HG03442 (cell line): Measurements from ENCODE around the gene DEDD.

Source experiments
- ATAC-seq: cut with Tn5 transposase; IDR thresholded peaks from one replicate; pipeline ENCODE4 v1.9.1; 2021; ENCODE audit warnings: mild to moderate bottlenecking, moderate library complexity; ENCODE audit not compliant: unreplicated experiment

DEDD gene

DNA sequence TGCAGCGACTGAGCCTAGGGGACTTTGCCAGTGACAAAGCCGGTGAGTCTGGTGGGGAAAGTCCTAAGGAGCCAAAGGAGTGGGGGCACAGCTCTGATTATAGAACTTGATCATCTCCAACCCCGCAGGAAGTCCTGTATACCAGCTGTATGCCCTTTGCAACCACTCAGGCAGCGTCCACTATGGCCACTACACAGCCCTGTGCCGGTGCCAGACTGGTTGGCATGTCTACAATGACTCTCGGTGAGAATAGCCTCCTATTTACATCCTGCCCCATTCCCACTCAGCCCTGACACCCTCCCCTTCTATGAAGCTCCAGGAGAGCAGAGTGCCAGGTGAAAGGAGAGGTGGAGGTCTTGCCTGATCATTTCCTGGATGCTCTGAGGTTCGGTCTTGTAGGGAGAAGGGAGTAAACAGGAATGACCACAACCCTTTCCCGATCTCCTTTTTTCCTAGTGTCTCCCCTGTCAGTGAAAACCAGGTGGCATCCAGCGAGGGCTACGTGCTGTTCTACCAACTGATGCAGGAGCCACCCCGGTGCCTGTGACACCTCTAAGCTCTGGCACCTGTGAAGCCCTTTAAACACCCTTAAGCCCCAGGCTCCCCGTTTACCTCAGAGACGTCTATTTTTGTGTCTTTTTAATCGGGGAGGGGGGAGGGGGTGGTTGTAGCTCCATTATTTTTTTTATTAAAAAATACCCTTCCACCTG lies 32.6 kb upstream of the DEDD start:
- no peak for ATAC-seq

DNA sequence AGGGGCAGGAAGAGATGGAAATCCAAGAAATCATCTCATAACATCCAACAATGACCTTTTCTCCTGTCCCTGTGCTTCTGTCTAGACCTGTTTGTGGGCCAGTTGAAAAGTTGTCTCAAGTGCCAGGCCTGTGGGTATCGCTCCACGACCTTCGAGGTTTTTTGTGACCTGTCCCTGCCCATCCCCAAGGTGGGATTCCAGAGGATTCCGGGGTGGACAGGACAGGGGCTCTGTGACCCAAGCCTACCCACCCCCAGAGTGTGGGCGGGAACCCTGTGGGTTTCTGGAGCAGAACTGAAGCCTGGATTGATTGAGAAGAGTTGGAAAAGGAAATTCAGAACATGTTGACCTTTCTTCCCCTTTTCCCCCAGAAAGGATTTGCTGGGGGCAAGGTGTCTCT lies 31.3 kb upstream of the DEDD start:
- ATAC-seq = no peak

DNA sequence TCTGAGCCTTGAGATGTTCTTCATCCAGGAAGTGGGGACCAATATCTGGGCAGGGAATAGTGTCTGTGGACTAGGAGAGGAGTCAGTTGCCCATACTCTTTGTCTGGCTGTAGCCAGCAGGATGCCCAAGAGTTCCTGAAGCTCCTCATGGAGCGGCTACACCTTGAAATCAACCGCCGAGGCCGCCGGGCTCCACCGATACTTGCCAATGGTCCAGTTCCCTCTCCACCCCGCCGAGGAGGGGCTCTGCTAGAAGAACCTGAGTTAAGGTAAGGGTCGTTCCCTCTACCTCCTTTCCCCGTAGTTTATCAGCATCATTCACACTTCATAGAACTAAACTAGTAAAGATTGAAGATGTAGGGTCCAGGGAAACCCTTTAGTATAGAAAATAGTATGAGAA lies 30.3 kb upstream of the DEDD start:
- ATAC-seq = no peak

DNA sequence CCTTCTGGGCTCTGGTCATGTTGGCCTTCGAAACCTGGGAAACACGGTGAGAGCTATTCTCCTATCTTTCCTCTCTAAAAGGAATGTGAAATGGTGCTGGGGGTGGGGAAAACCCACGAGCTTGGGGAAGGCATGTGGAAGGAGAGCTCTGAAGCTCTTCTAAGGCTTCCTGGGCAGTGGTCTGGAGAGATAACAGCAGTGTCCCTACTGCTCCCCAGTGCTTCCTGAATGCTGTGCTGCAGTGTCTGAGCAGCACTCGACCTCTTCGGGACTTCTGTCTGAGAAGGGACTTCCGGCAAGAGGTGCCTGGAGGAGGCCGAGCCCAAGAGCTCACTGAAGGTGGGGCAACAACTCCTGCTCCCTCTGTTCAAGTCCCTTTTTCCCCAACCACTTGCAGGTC lies 29.6 kb upstream of the DEDD start:
- ATAC-seq = no peak

DNA sequence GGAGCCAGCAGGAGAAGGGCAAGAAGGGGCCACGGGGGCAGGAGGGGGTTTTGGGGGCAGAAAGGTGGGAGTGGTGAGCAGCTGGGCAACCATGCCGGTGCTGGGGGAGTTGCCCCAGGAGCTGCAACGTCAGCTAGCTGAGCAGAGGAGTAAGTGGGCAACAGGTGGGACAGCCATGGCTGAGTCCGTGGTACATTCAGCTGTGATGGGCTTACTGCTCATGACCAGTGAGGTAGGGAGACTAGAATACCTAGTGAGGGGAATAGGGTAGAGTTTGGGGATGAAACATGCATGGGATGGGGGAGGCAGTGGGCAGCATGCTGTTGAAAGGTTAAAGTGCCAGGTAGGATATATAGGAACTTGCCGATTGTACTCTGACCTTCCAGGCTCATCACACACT lies 29.2 kb upstream of the DEDD start:
- ATAC-seq = no peak

DNA sequence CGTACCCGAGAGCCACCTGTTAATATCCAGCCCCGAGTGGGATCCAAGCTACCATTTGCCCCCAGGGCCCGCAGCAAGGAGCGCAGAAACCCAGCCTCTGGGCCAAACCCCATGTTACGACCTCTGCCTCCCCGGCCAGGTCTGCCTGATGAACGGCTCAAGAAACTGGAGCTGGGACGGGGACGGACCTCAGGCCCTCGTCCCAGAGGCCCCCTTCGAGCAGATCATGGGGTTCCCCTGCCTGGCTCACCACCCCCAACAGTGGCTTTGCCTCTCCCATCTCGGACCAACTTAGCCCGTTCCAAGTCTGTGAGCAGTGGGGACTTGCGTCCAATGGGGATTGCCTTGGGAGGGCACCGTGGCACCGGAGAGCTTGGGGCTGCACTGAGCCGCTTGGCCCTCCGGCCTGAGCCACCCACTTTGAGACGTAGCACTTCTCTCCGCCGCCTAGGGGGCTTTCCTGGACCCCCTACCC lies 28.2 kb upstream of the DEDD start:
- ATAC-seq = no peak

DNA sequence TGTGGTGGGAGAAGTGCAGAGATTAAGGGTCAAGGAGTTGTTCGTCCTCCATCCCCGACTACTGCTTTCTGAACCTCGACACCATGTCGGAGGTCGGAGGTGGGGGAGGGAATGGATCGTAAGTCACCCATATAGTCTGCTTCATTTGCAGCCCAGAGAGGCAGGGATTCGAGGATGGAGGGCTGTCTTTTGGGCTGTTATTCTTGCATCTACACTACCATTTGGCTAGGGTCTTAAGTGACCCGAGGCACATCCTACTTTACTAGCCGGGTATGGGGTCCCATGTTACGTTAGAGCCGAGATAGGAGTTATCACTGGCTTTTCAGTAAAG lies 27.4 kb upstream of the DEDD start:
- ATAC-seq = no peak

DNA sequence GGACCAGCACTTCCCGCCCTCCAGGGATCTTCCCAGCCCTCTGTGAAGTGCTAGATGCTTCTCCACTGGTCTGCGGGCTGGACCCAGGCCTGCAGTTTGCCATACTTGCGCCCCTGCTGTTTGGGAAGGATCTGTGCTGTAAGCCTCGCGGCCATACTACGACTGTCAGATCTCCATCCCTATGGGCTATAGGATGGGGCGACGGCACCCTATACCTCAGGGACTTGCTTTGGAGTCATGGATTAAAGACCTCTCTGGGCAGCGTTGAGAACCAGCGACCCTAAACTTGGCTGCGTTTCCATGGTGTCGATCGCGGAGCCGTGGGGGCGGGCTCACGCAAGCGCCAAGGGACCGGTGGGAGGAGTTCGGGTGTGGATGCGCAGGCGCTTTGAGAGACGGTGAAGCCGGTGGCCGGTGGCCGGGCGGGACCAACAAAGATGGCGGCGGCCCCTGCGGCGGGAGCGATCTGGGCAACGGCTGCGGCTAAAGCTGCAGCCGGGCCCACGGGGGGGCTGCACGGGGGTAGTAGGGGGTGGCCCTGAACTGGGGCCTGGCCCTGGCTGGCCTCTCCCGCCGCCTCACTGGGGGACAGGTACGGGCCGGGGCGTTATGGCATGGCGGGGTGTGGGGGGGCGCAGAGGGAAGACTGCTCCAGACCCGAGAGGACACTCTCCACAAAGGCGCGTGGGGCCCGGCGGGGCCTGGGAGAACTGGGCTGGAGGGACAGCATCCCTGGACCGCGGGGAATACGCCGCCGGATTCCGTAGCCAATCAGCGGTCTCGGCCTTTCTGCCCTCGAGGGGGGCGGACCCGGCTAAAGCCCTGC lies 26.8 kb upstream of the DEDD start, which contains the start of gene USP21:
Gene USP21, plus strand, starts transcription at position 414 of the 826 bp plus-strand sequence. CDS start 1,141 bp downstream, outside the sequence.
- ATAC-seq = peak; percentile 89

DNA sequence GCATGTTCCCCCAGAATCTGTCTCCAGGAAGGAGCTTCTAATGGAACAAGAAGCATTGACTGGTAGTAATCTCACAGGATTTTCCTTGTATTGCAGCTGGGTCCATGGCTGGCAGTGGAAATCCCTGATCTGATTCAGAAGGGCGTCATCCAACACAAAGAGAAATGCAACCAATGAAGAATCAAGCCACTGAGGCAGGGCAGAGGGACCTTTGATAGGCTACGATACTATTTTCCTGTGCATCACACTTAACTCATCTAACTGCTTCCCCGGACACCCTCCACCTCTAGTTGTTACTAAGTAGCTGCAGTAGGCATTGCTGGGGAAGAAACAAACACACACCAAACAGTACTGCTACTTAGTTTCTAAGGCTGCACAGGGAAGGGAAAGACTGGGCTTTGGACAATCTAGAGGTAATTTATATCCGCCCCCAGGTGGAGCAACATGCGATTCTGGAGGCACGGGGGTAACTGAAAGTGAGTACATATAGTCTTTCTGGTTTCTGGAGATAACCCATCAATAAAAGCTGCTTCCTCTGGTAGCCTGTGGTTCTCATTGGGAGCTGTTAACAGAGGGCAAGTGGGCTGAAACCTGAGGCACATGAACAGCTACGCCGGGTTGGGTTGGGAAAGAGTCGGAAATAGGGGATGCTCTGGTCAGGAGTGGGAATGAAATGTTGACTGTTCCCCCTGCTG lies 26.0 kb upstream of the DEDD start:
- no peak for ATAC-seq

DNA sequence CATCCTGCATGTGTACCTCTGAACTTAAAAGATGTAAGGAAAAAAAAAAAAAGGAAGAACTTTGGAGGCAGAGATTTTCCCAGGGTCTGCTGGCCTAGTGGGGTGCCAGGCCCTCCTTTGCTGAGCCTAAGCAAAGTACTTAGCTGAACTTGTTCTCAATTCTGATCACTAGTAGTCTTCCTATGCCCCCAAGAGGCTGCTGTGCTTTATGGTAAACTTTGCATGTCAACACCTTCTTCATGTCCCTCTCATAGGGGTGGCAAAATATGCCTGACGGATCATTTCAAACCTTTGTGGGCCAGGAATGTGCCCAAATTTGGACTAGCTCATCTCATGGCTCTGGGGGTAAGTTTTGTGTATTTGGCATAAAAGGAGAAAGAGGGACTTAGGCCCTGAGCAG lies 25.4 kb upstream of the DEDD start:
- ATAC-seq = no peak

DNA sequence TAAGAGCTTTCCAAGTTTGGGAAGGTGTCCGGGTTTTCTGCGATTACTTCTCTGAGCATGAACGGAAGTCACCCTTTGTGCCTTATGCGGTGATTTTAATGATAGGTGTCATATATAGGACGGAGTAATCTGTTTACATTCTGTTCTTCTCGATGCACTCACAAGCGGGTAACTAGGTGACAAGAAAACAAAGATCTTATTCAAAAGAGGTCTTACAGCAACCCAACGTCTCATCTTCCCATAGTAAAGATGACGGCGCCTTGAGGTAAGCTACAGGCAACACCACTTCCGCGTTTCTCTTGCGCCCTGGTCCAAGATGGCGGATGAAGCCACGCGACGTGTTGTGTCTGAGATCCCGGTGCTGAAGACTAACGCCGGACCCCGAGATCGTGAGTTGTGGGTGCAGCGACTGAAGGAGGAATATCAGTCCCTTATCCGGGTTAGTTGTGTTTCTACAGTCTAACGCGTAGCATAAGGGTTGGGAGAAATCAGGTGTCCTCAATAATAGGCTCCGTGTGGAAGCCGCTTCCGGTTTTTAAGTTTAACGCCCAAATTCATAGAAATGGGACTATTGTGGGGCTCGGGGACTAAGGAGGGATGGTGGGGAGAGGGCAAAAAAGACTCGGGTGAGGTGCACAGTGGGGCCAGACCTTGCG lies 21.3 kb upstream of the DEDD start, which contains the start of gene UFC1:
Gene UFC1, plus strand, starts transcription at position 297 of the 656 bp plus-strand sequence. Its CDS starts 20 bp downstream, at position 317.
- peak; percentile 90 for ATAC-seq

DNA sequence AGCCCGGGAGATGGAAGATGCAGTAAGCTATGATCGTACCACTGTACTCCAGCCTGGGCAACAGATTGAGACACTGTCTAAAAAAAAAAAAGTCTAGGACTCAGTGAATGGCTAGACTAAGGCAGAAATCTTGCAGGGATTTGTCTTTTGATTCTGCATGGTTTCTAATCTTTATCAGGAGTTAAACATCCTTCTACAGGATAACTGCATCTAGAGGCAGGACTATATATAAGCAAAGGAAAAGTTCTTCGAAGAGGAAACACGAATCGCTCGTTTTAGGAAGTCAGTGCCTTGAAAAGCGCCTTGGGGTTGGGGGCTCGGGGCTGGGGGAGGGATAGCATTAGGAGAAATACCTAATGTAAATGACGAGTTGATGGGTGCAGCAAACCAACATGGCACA lies 20.7 kb upstream of the DEDD start:
- ATAC-seq = no peak

DNA sequence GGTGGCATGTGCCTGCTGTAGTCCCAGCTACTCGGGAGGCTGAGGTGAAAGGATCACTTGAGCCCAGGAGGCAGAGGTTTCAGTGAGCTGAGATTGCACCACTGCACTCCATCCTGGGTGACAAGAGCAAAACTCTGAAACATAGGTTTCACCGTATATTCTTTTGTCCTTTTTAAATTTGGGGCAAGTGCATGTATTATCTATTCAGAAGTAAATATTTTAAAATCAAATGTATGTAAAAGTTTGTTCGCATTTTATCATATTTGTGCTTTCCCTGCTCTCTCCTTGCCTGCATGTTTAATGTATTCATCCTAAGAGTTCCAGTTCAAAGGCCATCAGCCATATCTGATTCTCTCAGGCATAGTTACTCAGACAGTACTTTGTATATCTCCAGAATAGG lies 13.4 kb upstream of the DEDD start:
- no peak for ATAC-seq

DNA sequence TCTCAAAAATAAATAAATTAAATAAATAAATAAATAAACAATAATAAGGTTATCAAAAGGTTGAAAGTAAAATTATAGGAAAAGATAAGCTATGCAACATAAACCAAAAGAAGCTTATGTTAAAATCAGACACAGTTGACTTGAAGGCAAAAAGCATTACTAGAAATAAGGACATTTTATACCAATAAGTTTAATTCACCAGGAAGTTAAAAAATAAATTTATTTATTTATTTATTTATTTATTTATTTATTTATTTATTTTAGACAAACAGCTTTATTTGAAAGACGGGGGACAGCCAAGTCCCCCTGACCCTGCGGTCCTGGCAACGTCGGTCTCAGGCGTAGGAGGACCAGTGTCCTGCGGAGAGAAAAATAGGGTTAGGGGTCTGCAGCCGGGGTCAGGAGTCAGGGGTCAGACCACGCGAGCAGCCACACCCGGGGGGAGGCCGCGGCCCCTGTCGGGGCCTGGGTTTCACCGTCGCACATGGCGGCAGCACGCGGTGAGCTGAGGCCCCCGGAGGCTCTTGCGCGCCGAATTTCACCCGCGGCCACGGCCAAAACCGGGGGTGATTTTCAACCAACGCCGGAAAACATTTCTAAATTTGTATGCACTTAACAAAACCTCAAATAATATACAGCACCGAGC lies 8.4 kb upstream of the DEDD start:
- no peak for ATAC-seq

DNA sequence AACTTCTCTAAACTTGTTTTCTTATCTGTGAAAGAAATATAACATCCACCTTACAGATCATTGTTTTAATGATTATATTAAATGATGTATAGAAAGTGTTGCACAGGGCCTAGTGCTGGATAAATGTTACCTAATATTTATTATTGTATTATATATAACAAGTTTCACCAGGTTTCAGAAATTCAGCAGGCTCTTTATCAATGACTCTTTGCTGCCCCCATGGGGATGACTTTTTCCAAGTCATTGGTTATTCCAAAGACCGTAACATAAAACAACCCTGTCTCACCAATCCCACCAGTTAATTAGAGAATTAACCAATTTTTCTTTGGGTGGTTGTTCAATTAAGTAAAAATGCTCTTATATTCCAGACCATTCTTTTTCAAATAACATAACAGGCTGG lies 7.3 kb upstream of the DEDD start:
- no peak for ATAC-seq

DNA sequence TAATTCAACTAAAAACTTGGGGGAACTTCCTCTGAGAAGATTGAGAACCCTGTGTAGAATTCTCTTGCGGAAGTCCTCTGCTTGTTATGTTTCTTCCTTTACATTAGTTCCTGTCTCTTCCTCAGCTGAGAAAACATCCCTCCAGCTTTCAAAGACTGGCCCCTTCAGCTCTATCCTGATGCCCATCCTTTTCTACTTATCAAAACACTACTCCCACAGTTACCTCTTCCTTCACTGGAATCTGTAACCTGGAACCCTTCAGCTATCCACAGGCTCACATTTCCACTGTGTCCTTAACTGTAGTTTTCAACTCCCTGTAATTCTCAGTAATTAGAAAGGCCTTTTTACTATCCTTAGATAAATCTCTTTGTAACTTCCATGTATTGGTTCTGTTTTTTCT lies 6.0 kb upstream of the DEDD start:
- no peak for ATAC-seq

DNA sequence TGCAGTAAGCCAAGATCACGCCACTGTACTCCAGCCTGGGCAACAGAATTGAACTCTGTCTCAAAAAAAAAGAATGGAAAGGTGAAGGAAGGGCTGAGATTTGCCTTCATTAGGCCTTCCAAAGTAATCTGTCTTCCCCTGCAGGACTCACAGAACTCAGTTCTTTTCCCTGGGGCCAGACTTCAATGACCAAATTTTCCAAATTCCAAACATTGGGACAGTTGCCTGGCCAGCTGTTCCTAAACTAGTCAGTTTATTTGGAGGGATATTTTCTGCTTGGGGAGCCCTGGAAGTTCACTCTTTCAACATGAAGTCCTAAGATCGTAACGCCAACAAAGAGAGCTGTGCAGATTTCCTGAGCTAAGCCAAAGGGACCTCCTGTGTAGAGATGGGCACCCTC lies 5.4 kb upstream of the DEDD start:
- ATAC-seq = no peak

DNA sequence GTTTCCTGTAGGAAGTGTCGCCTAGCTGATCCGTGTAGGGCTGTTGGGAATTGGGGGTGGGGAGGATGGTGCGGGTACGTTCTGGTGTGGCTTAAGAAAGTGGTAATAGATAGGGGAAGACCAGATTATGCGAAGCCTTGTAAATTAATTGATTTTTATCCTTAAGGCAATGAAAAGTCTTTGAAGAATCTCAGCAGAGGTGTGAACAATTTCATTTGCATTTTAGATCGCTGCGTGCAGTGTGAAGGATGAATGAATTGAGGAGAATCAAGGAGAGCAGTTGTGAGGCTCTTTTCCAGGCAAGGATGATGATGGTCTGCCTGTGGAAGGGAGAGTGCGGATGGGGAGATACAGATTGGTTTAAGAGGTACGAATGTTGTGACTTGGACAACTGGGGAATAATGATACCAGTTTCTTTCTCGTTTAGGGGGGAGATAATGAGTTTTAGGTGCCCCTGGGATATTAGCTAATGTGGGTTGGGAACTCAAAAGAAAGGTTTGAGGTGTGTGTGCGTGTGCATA lies 813 bp upstream of the DEDD start:
- ATAC-seq = no peak

DNA sequence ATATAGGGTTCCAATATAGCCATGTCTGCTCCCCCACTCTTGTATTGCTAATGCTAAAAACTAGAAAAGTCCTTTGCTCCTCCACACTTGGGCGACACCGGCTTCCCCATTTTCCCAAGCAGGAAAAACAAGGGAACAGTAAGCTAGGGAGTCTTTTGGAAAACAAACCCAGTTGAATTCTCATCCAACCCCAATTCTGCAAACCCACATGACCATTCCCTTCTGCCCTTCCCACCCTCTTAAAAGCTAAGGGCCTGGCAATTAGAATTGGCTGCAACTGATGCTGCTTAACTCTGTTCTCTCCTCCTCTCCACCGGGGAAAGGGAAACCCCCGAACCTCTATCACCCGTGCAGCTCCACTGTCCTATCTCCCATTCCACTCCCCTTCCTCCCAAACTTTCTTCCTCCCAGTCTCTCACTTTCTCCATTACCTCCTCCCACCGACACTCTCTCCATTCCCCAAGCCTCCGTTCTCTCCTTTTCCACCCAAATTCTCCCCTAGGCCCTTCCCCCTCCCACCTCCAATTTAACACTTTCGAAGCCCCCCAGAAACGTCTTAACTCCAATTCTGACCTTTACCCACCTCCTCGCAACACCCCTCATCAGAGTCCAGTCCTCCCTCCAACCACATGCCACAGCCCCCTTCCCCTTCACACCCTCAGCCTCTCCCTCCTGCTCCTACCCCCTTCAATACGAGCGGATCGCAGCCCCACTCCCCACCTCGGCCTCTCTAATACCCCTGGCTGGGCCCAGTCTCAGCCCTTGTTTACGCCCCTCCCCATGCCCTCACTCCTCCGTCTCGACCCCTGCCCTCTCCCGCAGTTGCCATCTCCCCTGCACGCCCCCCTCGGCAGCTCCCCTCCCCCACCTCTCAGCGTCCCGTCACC lies 701 bp downstream of the DEDD start:
- no peak for ATAC-seq
